Measurements from ENCODE around the gene SCN2A.

SCN2A gene

GRCh38 chr2:165436559-165436958, 197.3 kb downstream of the SCN2A start:
- H3K36me3 ChIP-seq = no peaks in the 10 kb centered on the region
- no peaks in the 10 kb centered on the region for H3K27me3 ChIP-seq
- H3K9me3 ChIP-seq = no peaks in the 10 kb centered on the region
- no peak overlapping the region for H3K4me3 ChIP-seq (ENCODE audit: low read depth in 1 of 2, low read length in 1 of 2)
- no peak for TF ChIP-seq CTCF (IDR thresholded peaks at IDR 0.05)
- no peaks in the 10 kb centered on the region for H3K4me1 ChIP-seq (ENCODE audit: control insufficient read depth in 1 of 2, insufficient read depth in 1 of 2, low read depth in 1 of 2, low read length in 1 of 2)
- H3K27ac ChIP-seq = no peak overlapping the region

GRCh38 chr2:165440367-165440766, 201.2 kb downstream of the SCN2A start:
- H3K4me1 ChIP-seq (ENCODE audit: control insufficient read depth in 1 of 2, insufficient read depth in 1 of 2, low read depth in 1 of 2, low read length in 1 of 2) = no peaks in the 10 kb centered on the region
- H3K9me3 ChIP-seq = no peaks in the 10 kb centered on the region
- TF ChIP-seq CTCF (IDR thresholded peaks at IDR 0.05) = no peak
- H3K36me3 ChIP-seq = no peaks in the 10 kb centered on the region
- no peak overlapping the region for H3K4me3 ChIP-seq (ENCODE audit: low read depth in 1 of 2, low read length in 1 of 2)
- no peaks in the 10 kb centered on the region for H3K27me3 ChIP-seq
- H3K27ac ChIP-seq = no peak overlapping the region

Measured in neutrophil (primary cell).